Dendritic cell treated with granulocyte-macrophage colony-stimulating factor and Interleukin-4, amounts not matched to agents 40 ng/mL and 50 ng/mL, for 4 days (primary cell): ENCODE results near the gene NABP1.

ENCODE experiments used
- H3K27ac Mint-ChIP-seq: one replicate; pipeline ENCODE4 v1.8.0; 2022; ENCODE audit warnings: mild to moderate bottlenecking, mixed read lengths
- H3K27me3 Mint-ChIP-seq: one replicate; pipeline ENCODE4 v1.8.0; 2022; ENCODE audit warnings: mild to moderate bottlenecking, mixed read lengths
- H3K36me3 Mint-ChIP-seq: one replicate; pipeline ENCODE4 v1.8.0; 2022; ENCODE audit warnings: low read depth, mixed read lengths
- H3K4me1 Mint-ChIP-seq: one replicate; pipeline ENCODE4 v1.8.0; 2022; ENCODE audit warnings: low read depth, mixed read lengths
- H3K4me3 Mint-ChIP-seq: one replicate; pipeline ENCODE4 v1.8.0; 2022; ENCODE audit warnings: mild to moderate bottlenecking, moderate library complexity, mixed read lengths
- H3K9me3 Mint-ChIP-seq: one replicate; pipeline ENCODE4 v1.8.0; 2022; ENCODE audit warnings: mixed read lengths
- intact Hi-C: fragments of 100-400 bp; cut with micrococcal nuclease; formaldehyde crosslinking; loops from one replicate; pipeline ENCODE4 v1.15.0; 2022

NABP1 gene

GRCh38 chr2:191696001-191696400 lies 18.1 kb downstream of the NABP1 start:
- no peak overlapping the region for H3K4me3 Mint-ChIP-seq
- H3K27me3 Mint-ChIP-seq, result no peaks in the 10 kb centered on the region
- H3K27ac Mint-ChIP-seq, result no peak overlapping the region
- intact Hi-C loops, result no loop called here
- no peaks in the 10 kb centered on the region for H3K9me3 Mint-ChIP-seq
- peaks cover 10% of the 10 kb centered on the region for H3K4me1 Mint-ChIP-seq
- H3K36me3 Mint-ChIP-seq, result peaks cover 7% of the 10 kb centered on the region

GRCh38 chr2:191696966-191697365 lies 19.0 kb downstream of the NABP1 start:
- H3K27me3 Mint-ChIP-seq, result no peaks in the 10 kb centered on the region
- H3K27ac Mint-ChIP-seq, result no peak overlapping the region
- peaks cover 5% of the 10 kb centered on the region for H3K4me1 Mint-ChIP-seq
- H3K9me3 Mint-ChIP-seq, result no peaks in the 10 kb centered on the region
- H3K36me3 Mint-ChIP-seq, result peaks cover 7% of the 10 kb centered on the region
- intact Hi-C loops, result no loop called here
- H3K4me3 Mint-ChIP-seq, result no peak overlapping the region

GRCh38 chr2:191697870-191698269 lies 19.9 kb downstream of the NABP1 start:
- H3K4me3 Mint-ChIP-seq, result no peak overlapping the region
- peaks cover 7% of the 10 kb centered on the region for H3K36me3 Mint-ChIP-seq
- no peaks in the 10 kb centered on the region for H3K9me3 Mint-ChIP-seq
- H3K27me3 Mint-ChIP-seq, result no peaks in the 10 kb centered on the region
- intact Hi-C loops, result no loop called here
- H3K27ac Mint-ChIP-seq, result no peak overlapping the region
- peaks cover 5% of the 10 kb centered on the region for H3K4me1 Mint-ChIP-seq

GRCh38 chr2:191699341-191699945 lies 21.5 kb downstream of the NABP1 start:
- Mint-ChIP-seq H3K4me3 (no peak overlapping the region), H3K9me3 (no peaks in the 10 kb centered on the region), H3K36me3 (peaks cover 6% of the 10 kb centered on the region), H3K27ac (no peak overlapping the region), H3K27me3 (no peaks in the 10 kb centered on the region), H3K4me1 (no peaks in the 10 kb centered on the region)
- intact Hi-C loops, result no loop called here

- Mint-ChIP-seq H3K36me3 (peaks cover 6% of the 10 kb centered on the region), H3K9me3 (no peaks in the 10 kb centered on the region), H3K27ac (no peak overlapping the region), H3K4me1 (no peaks in the 10 kb centered on the region), H3K27me3 (no peaks in the 10 kb centered on the region), H3K4me3 (no peak overlapping the region)
- intact Hi-C loops, result no loop called here
These were observed 23.1 kb downstream of the NABP1 start for GRCh38 chr2:191701029-191701428.

- peaks cover 6% of the 10 kb centered on the region for H3K36me3 Mint-ChIP-seq
- H3K4me1 Mint-ChIP-seq, result no peaks in the 10 kb centered on the region
- H3K4me3 Mint-ChIP-seq, result no peak overlapping the region
- no peaks in the 10 kb centered on the region for H3K27me3 Mint-ChIP-seq
- intact Hi-C loops, result no loop called here
- no peaks in the 10 kb centered on the region for H3K9me3 Mint-ChIP-seq
- H3K27ac Mint-ChIP-seq, result no peak overlapping the region
These were observed 23.8 kb downstream of the NABP1 start for GRCh38 chr2:191701696-191702095.

GRCh38 chr2:191703079-191703725 lies 25.3 kb downstream of the NABP1 start:
- Mint-ChIP-seq H3K27ac (no peak overlapping the region), H3K4me1 (no peaks in the 10 kb centered on the region), H3K9me3 (no peaks in the 10 kb centered on the region), H3K36me3 (peaks cover 6% of the 10 kb centered on the region), H3K4me3 (no peak overlapping the region), H3K27me3 (no peaks in the 10 kb centered on the region)
- intact Hi-C loops, result no loop called here

- no peaks in the 10 kb centered on the region for H3K9me3 Mint-ChIP-seq
- no peak overlapping the region for H3K4me3 Mint-ChIP-seq
- H3K4me1 Mint-ChIP-seq, result no peaks in the 10 kb centered on the region
- intact Hi-C loops, result no loop called here
- H3K36me3 Mint-ChIP-seq, result peaks cover 6% of the 10 kb centered on the region
- H3K27me3 Mint-ChIP-seq, result no peaks in the 10 kb centered on the region
- H3K27ac Mint-ChIP-seq, result no peak overlapping the region
These were observed 27.1 kb downstream of the NABP1 start for GRCh38 chr2:191705084-191705483.

GRCh38 chr2:191705701-191706100 lies 27.8 kb downstream of the NABP1 start:
- Mint-ChIP-seq H3K4me1 (no peaks in the 10 kb centered on the region), H3K27me3 (no peaks in the 10 kb centered on the region), H3K9me3 (no peaks in the 10 kb centered on the region), H3K4me3 (no peak overlapping the region), H3K36me3 (peaks cover 6% of the 10 kb centered on the region), H3K27ac (no peak overlapping the region)
- intact Hi-C loops, result no loop called here

- intact Hi-C loops, result no loop called here
- Mint-ChIP-seq H3K4me3 (no peak overlapping the region), H3K9me3 (no peaks in the 10 kb centered on the region), H3K27me3 (no peaks in the 10 kb centered on the region), H3K27ac (no peak overlapping the region), H3K36me3 (peaks cover 6% of the 10 kb centered on the region), H3K4me1 (no peaks in the 10 kb centered on the region)
These were observed 28.9 kb downstream of the NABP1 start for GRCh38 chr2:191706791-191707190.

- H3K4me3 Mint-ChIP-seq, result no peak overlapping the region
- intact Hi-C loops, result no loop called here
- no peak overlapping the region for H3K27ac Mint-ChIP-seq
- H3K36me3 Mint-ChIP-seq, result peaks cover 6% of the 10 kb centered on the region
- H3K9me3 Mint-ChIP-seq, result no peaks in the 10 kb centered on the region
- no peaks in the 10 kb centered on the region for H3K27me3 Mint-ChIP-seq
- H3K4me1 Mint-ChIP-seq, result no peaks in the 10 kb centered on the region
These were observed 29.6 kb downstream of the NABP1 start for GRCh38 chr2:191707542-191707941.

GRCh38 chr2:191710411-191710900 lies 32.5 kb downstream of the NABP1 start:
- no peak overlapping the region for H3K27ac Mint-ChIP-seq
- intact Hi-C loops, result no loop called here
- H3K9me3 Mint-ChIP-seq, result no peaks in the 10 kb centered on the region
- H3K36me3 Mint-ChIP-seq, result no peaks in the 10 kb centered on the region
- H3K4me1 Mint-ChIP-seq, result no peaks in the 10 kb centered on the region
- H3K27me3 Mint-ChIP-seq, result no peaks in the 10 kb centered on the region
- H3K4me3 Mint-ChIP-seq, result no peak overlapping the region

GRCh38 chr2:191711621-191712020 lies 33.7 kb downstream of the NABP1 start:
- Mint-ChIP-seq H3K36me3 (no peaks in the 10 kb centered on the region), H3K9me3 (no peaks in the 10 kb centered on the region), H3K27ac (no peak overlapping the region), H3K27me3 (no peaks in the 10 kb centered on the region), H3K4me1 (no peaks in the 10 kb centered on the region), H3K4me3 (no peak overlapping the region)
- intact Hi-C loops, result no loop called here

GRCh38 chr2:191713837-191714236 lies 35.9 kb downstream of the NABP1 start:
- intact Hi-C loops, result no loop called here
- Mint-ChIP-seq H3K4me1 (no peaks in the 10 kb centered on the region), H3K36me3 (no peaks in the 10 kb centered on the region), H3K4me3 (no peak overlapping the region), H3K9me3 (no peaks in the 10 kb centered on the region), H3K27ac (no peak overlapping the region), H3K27me3 (no peaks in the 10 kb centered on the region)

- intact Hi-C loops, result no loop called here
- no peaks in the 10 kb centered on the region for H3K9me3 Mint-ChIP-seq
- no peak overlapping the region for H3K4me3 Mint-ChIP-seq
- no peaks in the 10 kb centered on the region for H3K27me3 Mint-ChIP-seq
- H3K27ac Mint-ChIP-seq, result no peak overlapping the region
- no peaks in the 10 kb centered on the region for H3K36me3 Mint-ChIP-seq
- no peaks in the 10 kb centered on the region for H3K4me1 Mint-ChIP-seq
These were observed 37.0 kb downstream of the NABP1 start for GRCh38 chr2:191714925-191715324.
